Activated CD4-positive, alpha-beta T cell treated with anti-CD3 and anti-CD28 coated beads for 1 hour (primary cell): ENCODE data around the gene USP6.
"Not testable (repeated sequence)": the region's sequence is repeated elsewhere in the genome, so short reads cannot be mapped to it uniquely, and the experiment has no call there.

ENCODE experiments used
- DNase-seq: peaks from one replicate; pipeline ENCODE4 v3.0.0-alpha.2; 2020

The USP6 gene

DNA sequence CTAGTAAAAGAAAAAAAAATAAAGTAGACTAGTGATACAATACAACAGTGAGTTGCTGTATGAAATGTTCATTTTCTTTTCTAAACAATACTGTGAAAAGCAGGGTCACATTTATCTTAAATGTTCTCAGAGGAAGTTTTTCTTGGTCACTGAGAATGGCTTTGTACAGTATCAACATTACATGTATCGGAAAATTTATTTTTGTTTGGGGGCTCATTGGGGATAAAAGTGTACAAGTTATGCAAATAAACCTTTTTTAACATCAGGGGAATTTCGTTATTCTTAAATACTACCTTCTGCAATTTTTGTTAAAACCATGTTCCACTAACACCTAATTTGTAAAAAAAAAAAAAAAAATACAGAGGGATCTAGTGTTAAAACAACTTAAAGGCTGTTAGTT lies 84.5 kb downstream of the USP6 start:
- no peak for DNase-seq

DNA sequence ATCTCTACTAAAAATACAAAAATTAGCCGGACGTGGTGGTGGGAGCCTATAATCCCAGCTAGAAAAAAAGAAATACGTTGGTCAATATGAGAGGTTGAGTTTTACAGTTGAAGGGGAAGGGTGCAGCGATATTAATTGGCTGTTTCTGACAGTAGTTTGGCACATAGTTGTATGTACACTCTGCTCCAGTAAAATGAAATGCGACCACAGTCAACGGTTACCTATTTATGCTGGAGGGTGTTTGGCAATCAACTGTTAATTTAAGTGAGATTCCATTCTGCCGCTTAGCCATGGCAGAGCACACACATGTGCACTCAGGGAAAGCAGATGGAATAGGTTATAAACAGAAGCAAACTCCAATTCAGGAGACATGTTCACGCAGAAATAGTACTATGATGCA lies 85.2 kb downstream of the USP6 start:
- DNase-seq, result no peak

DNA sequence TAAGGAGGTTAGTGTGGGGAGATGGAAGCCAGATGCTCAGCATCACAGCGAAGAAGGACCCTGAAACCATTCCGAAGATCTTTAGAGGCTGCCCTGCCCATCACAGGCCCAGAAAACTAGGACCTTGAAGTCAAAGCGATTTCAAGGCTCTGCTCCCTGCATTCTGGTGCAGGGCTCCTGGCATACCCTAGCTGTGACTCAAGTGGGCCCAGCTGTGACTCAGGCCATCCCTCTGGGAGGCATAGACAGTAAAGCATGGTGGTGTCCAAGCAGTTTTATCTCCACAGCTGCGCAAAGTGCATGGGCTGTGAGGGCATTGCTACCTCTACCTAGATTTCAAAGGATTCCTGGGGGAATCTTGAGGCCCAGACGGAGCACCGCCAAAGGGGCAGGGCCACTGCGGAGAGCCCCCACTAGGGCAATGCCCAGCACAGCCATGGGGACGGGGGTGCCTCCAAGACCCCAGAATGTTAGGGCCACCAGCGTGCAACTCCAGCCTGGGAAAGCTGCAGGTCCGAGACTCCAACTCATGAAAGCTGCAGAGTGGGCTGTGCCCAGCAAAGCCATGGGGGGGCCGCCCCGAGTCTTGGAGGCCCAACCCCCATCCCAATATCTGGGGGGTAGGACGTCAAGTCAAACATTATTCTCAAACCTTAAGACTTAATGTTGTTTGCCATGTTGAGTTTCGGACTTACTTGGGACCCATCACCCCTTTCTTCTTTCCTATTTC lies 87.5 kb downstream of the USP6 start:
- DNase-seq, result no peak

DNA sequence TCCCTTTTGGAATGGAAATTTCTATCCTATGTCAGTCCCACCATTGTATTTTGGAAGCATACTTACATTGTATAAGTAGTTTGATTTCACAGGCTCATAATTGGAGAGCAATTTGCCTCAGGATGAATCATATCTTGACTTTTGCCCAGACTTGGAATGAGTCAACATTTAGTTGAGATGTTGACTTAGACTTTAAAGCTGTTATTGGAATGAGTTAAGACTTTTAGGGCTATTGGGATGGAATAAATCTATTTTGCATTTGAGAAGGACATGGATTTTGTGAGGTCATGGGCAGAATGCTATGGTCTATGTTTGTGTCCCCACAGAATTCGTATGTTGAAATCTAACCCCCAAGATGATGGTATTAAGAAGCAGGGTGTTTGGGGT lies 88.1 kb downstream of the USP6 start:
- DNase-seq, result no peak

DNA sequence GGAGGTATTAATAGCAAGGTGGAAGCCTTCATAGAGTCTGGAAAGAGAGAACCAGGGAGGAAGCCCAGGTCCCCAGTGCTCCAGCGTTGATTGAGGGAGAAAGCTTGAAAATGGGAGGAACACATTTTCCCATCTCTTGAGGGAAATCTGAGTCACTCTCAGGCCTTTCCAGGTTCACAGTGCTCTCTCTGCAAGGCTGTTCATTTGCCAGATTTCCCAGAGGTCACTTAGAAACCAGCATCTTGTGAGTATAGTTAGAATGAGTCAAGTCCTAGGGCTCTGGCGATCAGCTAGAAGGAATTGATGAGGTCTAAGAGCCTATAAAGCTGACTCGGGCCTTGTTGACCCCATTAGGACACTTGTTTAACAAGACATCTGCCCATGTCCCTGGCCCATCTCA lies 93.6 kb downstream of the USP6 start:
- no peak for DNase-seq

DNA sequence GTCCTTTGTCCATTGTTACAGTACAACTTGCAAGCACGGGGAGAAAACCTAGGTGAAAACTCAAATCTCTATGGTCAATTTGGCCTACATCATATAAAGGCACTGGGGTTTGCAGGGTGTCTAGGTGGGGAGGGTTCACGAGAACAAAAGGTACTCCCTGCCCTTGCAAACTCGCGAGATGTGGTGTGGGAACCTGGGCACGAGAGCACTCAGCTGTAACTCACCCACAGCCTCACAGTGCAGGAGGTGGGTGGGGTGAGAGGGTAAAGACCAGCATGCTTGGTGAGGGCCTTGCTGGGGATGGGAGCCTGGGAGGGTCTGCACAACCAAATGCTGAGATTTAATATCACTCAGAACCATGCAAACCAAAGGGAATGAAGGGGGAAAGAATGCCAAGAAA lies 94.3 kb downstream of the USP6 start:
- DNase-seq, result no peak

DNA sequence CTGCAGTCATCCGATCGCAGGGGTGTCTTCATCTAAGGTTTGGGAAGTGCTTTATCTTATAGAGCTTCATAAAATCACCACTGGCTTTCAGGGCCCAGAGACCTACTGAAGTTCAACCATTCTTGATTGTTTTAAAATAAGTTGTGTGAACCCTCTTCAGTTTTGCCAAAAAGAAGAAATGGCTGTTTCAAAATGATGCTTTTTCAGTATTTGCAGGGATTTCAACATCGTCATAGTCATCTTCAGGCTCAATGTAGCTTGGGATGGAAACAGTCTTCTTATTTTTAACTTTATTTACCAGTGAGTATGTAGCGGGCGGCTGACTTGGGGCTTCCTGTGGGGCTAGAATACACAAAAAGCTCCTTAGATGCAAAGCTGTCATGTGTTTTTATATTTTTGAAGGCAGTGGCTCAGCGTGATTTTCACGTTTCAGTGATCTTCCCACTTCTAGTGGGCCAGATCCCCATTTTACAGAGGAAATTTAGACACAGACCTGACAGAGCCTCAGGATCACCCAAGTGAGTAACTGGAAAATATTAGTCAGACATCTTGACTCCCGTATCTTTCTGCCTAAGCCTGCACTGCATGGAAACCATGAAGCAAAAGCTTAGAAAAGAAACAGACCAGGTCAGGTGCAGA lies 94.9 kb downstream of the USP6 start:
- DNase-seq, result no peak

DNA sequence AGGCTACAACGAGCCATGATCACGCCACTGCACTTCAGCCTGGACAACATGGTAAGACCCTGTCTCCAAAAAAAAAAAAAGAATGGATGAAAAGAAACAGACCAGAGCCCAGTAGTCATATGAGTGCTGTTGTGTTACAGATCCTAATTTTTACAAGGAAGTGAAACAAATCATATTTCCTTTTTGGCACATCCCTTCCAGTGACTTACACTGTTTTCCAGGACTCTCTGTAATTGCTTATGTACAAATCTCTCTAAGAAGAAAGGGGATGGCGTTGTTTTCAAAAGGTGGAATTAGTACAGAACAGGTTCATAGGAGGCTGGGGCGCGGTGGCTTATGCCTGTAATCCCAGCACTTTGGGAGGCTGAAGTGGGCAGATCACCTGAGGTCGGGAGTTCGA lies 95.6 kb downstream of the USP6 start:
- DNase-seq, result no peak

DNA sequence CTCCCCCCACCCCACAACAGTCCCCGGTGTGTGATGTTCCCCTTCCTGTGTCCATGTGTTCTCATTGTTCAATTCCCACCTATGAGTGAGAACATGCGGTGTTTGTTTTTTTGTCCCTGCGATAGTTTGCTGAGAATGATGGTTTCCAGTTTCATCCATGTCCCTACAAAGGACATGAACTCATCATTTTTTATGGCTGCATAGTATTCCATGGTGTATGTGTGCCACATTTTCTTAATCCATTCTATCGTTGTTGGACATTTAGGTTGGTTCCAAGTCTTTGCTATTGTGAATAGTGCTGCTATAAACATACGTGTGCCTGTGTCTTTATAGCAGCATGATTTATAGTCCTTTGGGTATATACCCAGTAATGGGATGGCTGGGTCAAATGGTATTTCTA lies 101.7 kb downstream of the USP6 start:
- DNase-seq, result not testable (repeated sequence)

DNA sequence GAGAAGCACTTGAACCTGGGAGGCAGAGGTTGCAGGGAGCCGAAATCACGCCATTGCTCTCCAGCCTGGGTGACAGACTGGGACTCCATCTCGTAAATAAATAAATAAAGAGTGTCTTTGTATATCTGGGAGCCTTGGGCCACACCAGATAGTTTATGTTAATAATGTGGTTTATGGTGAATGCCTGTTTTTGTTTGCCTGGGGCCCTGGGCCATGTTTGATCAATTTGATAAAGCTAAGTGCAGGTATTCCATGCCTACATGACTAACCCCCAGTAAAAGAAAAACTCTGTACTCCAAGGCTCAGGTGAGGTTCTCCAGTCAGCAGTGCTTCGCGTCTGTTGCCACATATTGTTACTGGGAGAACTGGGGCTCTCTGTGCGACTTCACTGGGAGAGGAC lies 103.7 kb downstream of the USP6 start:
- no peak for DNase-seq

DNA sequence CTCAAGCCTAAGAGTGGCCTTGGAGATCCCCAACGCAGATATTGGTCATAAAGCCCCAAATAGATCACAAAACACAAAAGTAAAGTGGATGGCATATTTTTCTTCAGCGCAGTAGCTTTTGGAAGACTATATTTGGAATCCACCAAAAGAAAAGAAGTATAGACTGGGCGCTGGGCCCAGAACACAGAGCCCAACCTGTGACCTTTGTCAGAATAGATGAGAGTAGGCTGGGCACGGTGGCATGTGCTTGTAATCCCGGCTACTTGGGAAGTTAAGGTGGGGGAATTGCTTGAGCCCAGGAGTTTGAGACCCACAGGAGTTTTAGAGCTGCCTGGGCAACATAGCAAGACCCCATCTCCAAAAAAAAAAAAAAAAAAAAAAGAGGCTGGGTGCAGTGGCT lies 104.2 kb downstream of the USP6 start:
- DNase-seq, result no peak

DNA sequence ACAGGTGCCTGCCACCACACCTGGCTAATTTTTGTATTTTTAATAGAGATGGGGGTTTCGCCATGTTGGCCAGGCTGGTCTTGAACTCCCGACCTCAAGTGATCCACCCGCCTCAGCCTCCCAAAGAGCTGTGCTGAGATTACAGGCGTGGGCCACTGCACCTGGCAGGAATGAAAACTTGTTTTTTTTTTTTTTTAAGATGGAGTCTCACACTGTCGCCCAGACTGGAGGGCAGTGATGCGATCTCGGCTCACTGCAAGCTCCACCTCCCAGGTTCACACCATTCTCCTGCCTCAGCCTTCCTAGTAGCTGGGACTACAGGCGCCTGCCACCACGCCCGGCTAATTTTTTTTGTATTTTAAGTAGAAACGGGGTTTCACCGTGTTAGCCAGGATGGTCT lies 106.1 kb downstream of the USP6 start:
- DNase-seq, result not testable (repeated sequence)
